ENCODE measurements around the gene CMTM2.
"Not testable (repeated sequence)": the region's sequence is repeated elsewhere in the genome, so short reads cannot be mapped to it uniquely, and the experiment has no call there.

- TF ChIP-seq POLR2A, CTCF (IDR thresholded peaks at IDR 0.05): not testable (repeated sequence)
Measured at GRCh38 chr16:66596559-66596958, 17.3 kb downstream of the CMTM2 start.
